HG03558 (cell line): ENCODE data around the gene SART1.
"Not testable (repeated sequence)": the region's sequence is repeated elsewhere in the genome, so short reads cannot be mapped to it uniquely, and the experiment has no call there.

Source experiments
- ATAC-seq: cut with Tn5 transposase; IDR thresholded peaks from one replicate; pipeline ENCODE4 v1.9.1; 2021; ENCODE audit warnings: moderate number of reproducible peaks; ENCODE audit not compliant: unreplicated experiment; ENCODE audit errors: extremely low read depth

Gene SART1

GRCh38 chr11:65982824-65983588, 21.5 kb downstream of the SART1 start:
- no peak for ATAC-seq

- no peak for ATAC-seq
Measured at GRCh38 chr11:65983589-65983987, 22.1 kb downstream of the SART1 start.

- no peak for ATAC-seq
Measured at GRCh38 chr11:65987336-65987735, 25.8 kb downstream of the SART1 start.

GRCh38 chr11:65988791-65989592, 27.5 kb downstream of the SART1 start:
- ATAC-seq = peak; percentile 73

GRCh38 chr11:65992056-65992455, 30.5 kb downstream of the SART1 start:
- ATAC-seq = no peak

GRCh38 chr11:65997286-65997685, 35.8 kb downstream of the SART1 start:
- no peak for ATAC-seq

- peak; percentile 33 for ATAC-seq
Measured at GRCh38 chr11:66001942-66002647, 40.6 kb downstream of the SART1 start, which contains the start of the genes BANF1 and EIF1AD. BANF1 (plus strand) TSS chr11:66002503; CDS start chr11:66003251, 748 bp downstream. EIF1AD (minus strand) TSS chr11:66002157; CDS start chr11:66000389, 1,768 bp downstream.

- no peak for ATAC-seq
Measured at GRCh38 chr11:66002648-66003225, 41.2 kb downstream of the SART1 start.

- ATAC-seq = no peak
Measured at GRCh38 chr11:66003291-66003690, 41.8 kb downstream of the SART1 start.

- ATAC-seq = no peak
Measured at GRCh38 chr11:66004186-66004585, 42.7 kb downstream of the SART1 start.

GRCh38 chr11:66006134-66006890, 44.8 kb downstream of the SART1 start:
- no peak for ATAC-seq

GRCh38 chr11:66006891-66007176, 45.3 kb downstream of the SART1 start:
- ATAC-seq = no peak

- no peak for ATAC-seq
Measured at GRCh38 chr11:66007201-66007634, 45.7 kb downstream of the SART1 start.

- ATAC-seq = no peak
Measured at GRCh38 chr11:66008095-66008467, 46.5 kb downstream of the SART1 start.

GRCh38 chr11:66008468-66009101, 47.1 kb downstream of the SART1 start:
- no peak for ATAC-seq

GRCh38 chr11:66010036-66010435, 48.5 kb downstream of the SART1 start:
- not testable (repeated sequence) for ATAC-seq

GRCh38 chr11:66011239-66011784, 49.8 kb downstream of the SART1 start:
- ATAC-seq = no peak

- no peak for ATAC-seq
Measured at GRCh38 chr11:66011785-66012303, 50.3 kb downstream of the SART1 start, which contains the start of gene CST6. CST6 (plus strand) TSS chr11:66012008; CDS start chr11:66012045, 37 bp downstream.
